Measurements from ENCODE around the gene TRIM15. TPM values are rescaled to one million over a fixed set of nuclear protein-coding genes. Genes with fewer than 3 reads are reported as not detected.

TRIM15 gene
- total and polyA plus RNA-seq, 9 of the 15 experiments (the other 6 are each of a cell fraction or from before 2014, with no cell fraction given), result 0.06 to 2.6 (median 0.83) TPM

- peak; percentile 54 to 59; a peak in 2 of 4 replicates for TF ChIP-seq FOXK2 (conservative IDR thresholded peaks at IDR 0.05 in 1 of 2, IDR thresholded peaks at IDR 0.05 in 1 of 2; ENCODE audit: low read depth in 2 of 2)
- TF ChIP-seq BRF1 (IDR thresholded peaks at IDR 0.05; ENCODE audit: borderline replicate concordance, extremely low read depth, insufficient read length), result no peak
- no peak for TF ChIP-seq PYGO2 (tag; IDR thresholded peaks at IDR 0.05)
- no peak for TF ChIP-seq ARID2 (IDR thresholded peaks at IDR 0.05)
- TF ChIP-seq ZNF124 (CRISPR knock-in tag; IDR thresholded peaks at IDR 0.05), result no peak
- TF ChIP-seq FOXP1 (CRISPR knock-in tag; IDR thresholded peaks at IDR 0.05), result no peak
- TF ChIP-seq RBM34 (IDR thresholded peaks at IDR 0.05; ENCODE audit: borderline replicate concordance, insufficient read depth, low read length), result no peak
- no peak for TF ChIP-seq ZNF436 (CRISPR knock-in tag; IDR thresholded peaks at IDR 0.05)
- TF ChIP-seq POLR3A (IDR thresholded peaks at IDR 0.05; ENCODE audit: borderline replicate concordance, extremely low read depth, insufficient read depth, insufficient read length), result no peak
These were observed 6.6 kb downstream of the TRIM15 start (continued) for GRCh38 chr6:30169658-30170614.

Data from K562 (cell line).